HUES64 (cell line): Measurements from ENCODE around the gene CTDSP2. TPM values are rescaled to one million over a fixed set of nuclear protein-coding genes. Genes with fewer than 3 reads are reported as not detected.

Experiments
- H3K27ac ChIP-seq: 2 replicates; pipeline ENCODE4 v1.7.0; 2013; ENCODE audit warnings: low read depth, low read length, inconsistent platforms
- H3K27me3 ChIP-seq: 2 replicates; pipeline ENCODE4 v1.6.1; 2013; ENCODE audit warnings: mild to moderate bottlenecking, low read length; ENCODE audit not compliant: insufficient read depth
- H3K36me3 ChIP-seq: 2 replicates; pipeline ENCODE4 v1.6.1; 2013; ENCODE audit warnings: mild to moderate bottlenecking, low read length; ENCODE audit not compliant: insufficient read depth
- H3K4me1 ChIP-seq: 2 replicates; pipeline ENCODE4 v1.6.1; 2013; ENCODE audit warnings: mild to moderate bottlenecking, low read length, moderate library complexity; ENCODE audit not compliant: insufficient read depth
- H3K4me3 ChIP-seq: 2 replicates; pipeline ENCODE4 v1.5.1; 2013; ENCODE audit warnings: mild to moderate bottlenecking, low read length, moderate library complexity
- H3K9ac ChIP-seq: 2 replicates; pipeline ENCODE4 v1.6.1; 2013; ENCODE audit warnings: mild to moderate bottlenecking, low read depth, low read length
- H3K9me3 ChIP-seq: 2 replicates; pipeline ENCODE4 v1.6.1; 2013; ENCODE audit warnings: low read depth, low read length; ENCODE audit not compliant: insufficient read depth
- WGBS: fragments of 150-250, 120-280 bp; methylation state at CpG from one replicate; pipeline ENCODE4 v1.1.7; 2013; ENCODE audit warnings: missing lambda C conversion rate; 5-methylcytosine and 5-hydroxymethylcytosine counted together
- polyA plus RNA-seq, 2 experiments: library from polyadenylated mRNA; stranded (reverse); fragments of 50-300 nt; gene quantifications; one replicate each; pipeline ENCODE4 v1.2.3, GENCODE V29; 2013

CTDSP2 gene
- 54.8 TPM for polyA plus RNA-seq (2013, experiment 1 of 2)
- 65.4 TPM for polyA plus RNA-seq (2013, experiment 2 of 2)

- Histone ChIP-seq H3K27me3 (peaks cover 2% of the 10 kb centered on the region; the same call in 1 of the 2 replicates), H3K9ac (peak within 1 kb of the TSS; percentile 98), H3K4me3 (peak within 1 kb of the TSS; percentile 96), H3K4me1 (peaks cover 35% of the 10 kb centered on the region), H3K9me3 (no peaks in the 10 kb centered on the region), H3K36me3 (no peaks in the 10 kb centered on the region), H3K27ac (peak within 1 kb of the TSS; percentile 100)
- 1% methylated on average over 57 of the region's 58 CpGs for WGBS
Measured at GRCh38 chr12:57846577-57847319, at the start of gene CTDSP2. Gene CTDSP2, minus strand, starts transcription at chr12:57846729. Its CDS starts 294 bp downstream, at chr12:57846435.

- Histone ChIP-seq H3K27ac (no peak overlapping the region), H3K36me3 (no peaks in the 10 kb centered on the region), H3K4me1 (peaks cover 25% of the 10 kb centered on the region), H3K27me3 (peaks cover 12% of the 10 kb centered on the region), H3K4me3 (peak overlapping the region; percentile 58), H3K9me3 (no peaks in the 10 kb centered on the region), H3K9ac (peak overlapping the region; percentile 72)
- 39% methylated on average over 6 of the region's 6 CpGs for WGBS
Measured at GRCh38 chr12:57896115-57896433, 49.5 kb upstream of the CTDSP2 start.

GRCh38 chr12:57895389-57896114 is 49.0 kb upstream of the CTDSP2 start:
- Histone ChIP-seq H3K4me1 (peaks cover 25% of the 10 kb centered on the region), H3K36me3 (no peaks in the 10 kb centered on the region), H3K9me3 (no peaks in the 10 kb centered on the region), H3K4me3 (no peak overlapping the region), H3K27me3 (peaks cover 12% of the 10 kb centered on the region), H3K9ac (0 out of 2 replicates have a peak overlapping the region, but pooled peaks have one; percentile 72), H3K27ac (no peak overlapping the region)
- 84% methylated on average over 5 of the region's 5 CpGs for WGBS

- peaks cover 28% of the 10 kb centered on the region for H3K4me1 ChIP-seq
- WGBS = 92% methylated on average over 6 of the region's 6 CpGs
- H3K4me3 ChIP-seq = 0 out of 2 replicates have a peak overlapping the region, but pooled peaks have one; percentile 16
- H3K27me3 ChIP-seq = peaks cover 12% of the 10 kb centered on the region
- H3K9ac ChIP-seq = no peak overlapping the region
- H3K36me3 ChIP-seq = no peaks in the 10 kb centered on the region
- H3K27ac ChIP-seq = no peak overlapping the region
- H3K9me3 ChIP-seq = no peaks in the 10 kb centered on the region
Measured at GRCh38 chr12:57894399-57895292, 48.1 kb upstream of the CTDSP2 start.

GRCh38 chr12:57893431-57894353 is 47.2 kb upstream of the CTDSP2 start:
- peaks cover 37% of the 10 kb centered on the region for H3K4me1 ChIP-seq
- 57% methylated on average over 13 of the region's 13 CpGs for WGBS
- H3K9ac ChIP-seq = peak overlapping the region; percentile 60
- H3K27me3 ChIP-seq = peaks cover 12% of the 10 kb centered on the region
- H3K4me3 ChIP-seq = peak overlapping the region; percentile 26
- H3K27ac ChIP-seq = peak overlapping the region; percentile 65; the same call in 1 of the 2 replicates
- H3K9me3 ChIP-seq = no peaks in the 10 kb centered on the region
- no peaks in the 10 kb centered on the region for H3K36me3 ChIP-seq

GRCh38 chr12:57892232-57892972 is 45.9 kb upstream of the CTDSP2 start:
- 81% methylated on average over 8 of the region's 9 CpGs for WGBS
- Histone ChIP-seq H3K9me3 (no peaks in the 10 kb centered on the region), H3K27me3 (peaks cover 8% of the 10 kb centered on the region), H3K4me3 (no peak overlapping the region), H3K4me1 (peaks cover 45% of the 10 kb centered on the region), H3K36me3 (no peaks in the 10 kb centered on the region), H3K27ac (no peak overlapping the region), H3K9ac (no peak overlapping the region)

GRCh38 chr12:57891542-57892228 is 45.2 kb upstream of the CTDSP2 start:
- Histone ChIP-seq H3K27ac (no peak overlapping the region), H3K36me3 (no peaks in the 10 kb centered on the region), H3K9me3 (no peaks in the 10 kb centered on the region), H3K9ac (no peak overlapping the region), H3K4me3 (no peak overlapping the region), H3K27me3 (peaks cover 8% of the 10 kb centered on the region), H3K4me1 (peaks cover 40% of the 10 kb centered on the region)
- 92% methylated on average over 6 of the region's 6 CpGs for WGBS

- 92% methylated on average over 11 of the region's 14 CpGs for WGBS
- peaks cover 35% of the 10 kb centered on the region for H3K4me1 ChIP-seq
- H3K9me3 ChIP-seq = no peaks in the 10 kb centered on the region
- peaks cover 1% of the 10 kb centered on the region; the same call in 1 of the 2 replicates for H3K27me3 ChIP-seq
- no peak overlapping the region for H3K4me3 ChIP-seq
- no peaks in the 10 kb centered on the region for H3K36me3 ChIP-seq
- no peak overlapping the region for H3K27ac ChIP-seq
- no peak overlapping the region for H3K9ac ChIP-seq
Measured at GRCh38 chr12:57890191-57891115, 43.9 kb upstream of the CTDSP2 start.
